ENCODE data around the gene STEAP2.

DNA sequence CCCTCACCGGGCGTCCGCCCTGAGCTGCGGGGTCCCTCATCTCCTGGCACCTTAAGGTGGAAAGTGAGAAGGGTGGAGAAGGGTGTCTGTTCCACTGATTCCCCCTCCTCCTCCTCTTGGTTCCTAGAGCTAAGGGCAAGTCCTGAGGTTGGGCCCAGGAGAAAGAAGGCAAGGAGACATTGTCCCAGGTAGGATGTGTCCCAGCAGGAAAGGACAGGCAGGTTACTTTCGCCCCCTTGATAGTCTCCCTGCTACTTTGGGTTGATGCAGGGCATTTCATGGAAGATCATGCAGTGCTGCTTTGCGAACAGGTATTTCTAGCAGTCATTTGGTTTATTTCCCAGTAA lies 582 bp downstream of the STEAP2 start:
- TF ChIP-seq EZH2 (IDR thresholded peaks at IDR 0.05; ENCODE audit: borderline replicate concordance, low read depth, low read length, severe bottlenecking) (no peak), POLR2A (IDR thresholded peaks at IDR 0.05; ENCODE audit: low read depth, low read length) (no peak), POLR2AphosphoS5 (IDR thresholded peaks at IDR 0.05; ENCODE audit: insufficient read depth, low read depth, low read length) (no peak)
- TF ChIP-seq, protein P1, sequence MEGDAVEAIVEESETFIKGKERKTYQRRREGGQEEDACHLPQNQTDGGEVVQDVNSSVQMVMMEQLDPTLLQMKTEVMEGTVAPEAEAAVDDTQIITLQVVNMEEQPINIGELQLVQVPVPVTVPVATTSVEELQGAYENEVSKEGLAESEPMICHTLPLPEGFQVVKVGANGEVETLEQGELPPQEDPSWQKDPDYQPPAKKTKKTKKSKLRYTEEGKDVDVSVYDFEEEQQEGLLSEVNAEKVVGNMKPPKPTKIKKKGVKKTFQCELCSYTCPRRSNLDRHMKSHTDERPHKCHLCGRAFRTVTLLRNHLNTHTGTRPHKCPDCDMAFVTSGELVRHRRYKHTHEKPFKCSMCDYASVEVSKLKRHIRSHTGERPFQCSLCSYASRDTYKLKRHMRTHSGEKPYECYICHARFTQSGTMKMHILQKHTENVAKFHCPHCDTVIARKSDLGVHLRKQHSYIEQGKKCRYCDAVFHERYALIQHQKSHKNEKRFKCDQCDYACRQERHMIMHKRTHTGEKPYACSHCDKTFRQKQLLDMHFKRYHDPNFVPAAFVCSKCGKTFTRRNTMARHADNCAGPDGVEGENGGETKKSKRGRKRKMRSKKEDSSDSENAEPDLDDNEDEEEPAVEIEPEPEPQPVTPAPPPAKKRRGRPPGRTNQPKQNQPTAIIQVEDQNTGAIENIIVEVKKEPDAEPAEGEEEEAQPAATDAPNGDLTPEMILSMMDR (IDR thresholded peaks at IDR 0.05; ENCODE audit: extremely low read depth in 1 of 2, insufficient read depth in 1 of 2, low read depth in 1 of 2, low read length in 2 of 2) = no peak
